Limb (tissue), 2 donors: Measurements from ENCODE around the gene MMAB.
A peak's percentile ranks its signal among the peaks of the same experiment; 100 is the strongest.

Source experiments
- DNase-seq, 2 donors: peaks; one replicate each; pipeline ENCODE4 v3.0.0-alpha.2; 2016; ENCODE audit errors: extremely low spot score in 2 of 2

Gene MMAB

GRCh38 chr12:109540526-109541412 lies 32.5 kb downstream of the MMAB start:
- no peak for DNase-seq

DNA sequence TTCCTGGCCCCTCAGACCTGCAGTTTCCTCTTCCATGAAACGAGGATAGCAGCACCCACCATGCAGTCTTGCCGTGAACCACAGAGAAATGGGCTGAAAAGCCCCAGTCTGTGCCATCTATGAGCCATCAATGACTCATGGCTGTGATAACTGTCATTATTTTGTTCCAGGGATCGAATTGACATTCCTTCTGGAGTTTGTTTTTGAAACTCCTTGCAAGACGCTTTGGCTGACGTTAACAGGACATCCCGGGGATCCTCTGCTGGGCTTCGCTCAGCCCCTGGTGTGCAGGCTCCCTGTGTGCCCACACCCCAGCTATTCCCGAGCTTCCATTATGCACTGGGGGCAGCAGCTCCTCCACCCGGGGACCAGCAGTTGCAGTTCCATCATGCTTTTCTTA lies 33.8 kb downstream of the MMAB start:
- DNase-seq: no peak

GRCh38 chr12:109538191-109538863 lies 35.0 kb downstream of the MMAB start:
- DNase-seq: no peak

GRCh38 chr12:109537136-109537535 lies 36.2 kb downstream of the MMAB start:
- no peak for DNase-seq

GRCh38 chr12:109535863-109536250 lies 37.4 kb downstream of the MMAB start:
- DNase-seq: no peak

DNA sequence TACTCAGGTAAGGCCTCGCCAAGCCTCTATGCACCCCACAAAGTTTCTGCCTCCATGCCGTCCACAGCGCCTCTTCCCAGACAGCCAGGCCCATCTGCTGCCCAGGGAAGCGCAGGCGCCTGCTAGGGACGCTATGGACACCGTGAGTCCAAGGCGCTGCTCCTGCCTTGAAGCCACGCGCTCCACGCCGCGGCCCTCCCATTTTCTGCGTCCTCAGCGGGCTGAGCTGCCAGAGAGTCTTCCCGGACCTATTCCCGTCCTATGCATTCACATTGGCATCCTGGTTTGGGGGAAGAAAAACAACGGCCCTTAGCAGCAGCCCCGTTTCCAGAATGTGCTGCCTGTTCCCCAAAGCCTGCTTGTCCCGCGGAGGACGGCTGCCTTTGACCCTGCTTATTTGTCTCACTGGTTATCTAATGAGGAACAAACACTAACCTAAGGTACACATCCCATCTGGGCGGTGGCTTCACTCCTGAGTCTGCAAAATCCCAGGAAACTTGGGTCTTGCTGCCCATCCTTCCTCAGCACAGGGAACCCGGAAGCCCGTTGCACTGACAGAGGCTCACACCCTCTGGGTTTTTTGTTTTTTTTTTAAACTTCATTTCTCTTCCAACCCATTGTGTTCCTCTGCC lies 38.0 kb downstream of the MMAB start:
- DNase-seq: no peak

GRCh38 chr12:109534456-109534855 lies 38.8 kb downstream of the MMAB start:
- DNase-seq: no peak

DNA sequence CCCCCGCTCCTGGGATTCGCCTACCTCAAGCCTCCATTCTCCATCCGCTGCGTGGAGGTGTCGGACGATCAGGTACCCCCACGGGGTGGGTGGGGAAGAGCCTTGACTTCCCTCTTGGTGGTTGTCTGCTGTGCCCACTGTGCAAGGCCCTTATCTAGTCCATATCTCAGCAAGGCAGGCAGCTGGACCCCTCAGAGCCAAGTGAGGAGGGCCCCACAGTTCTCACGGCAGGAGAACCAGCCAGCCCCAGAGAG lies 39.9 kb downstream of the MMAB start:
- DNase-seq: no peak

- no peak for DNase-seq
These were observed 40.4 kb downstream of the MMAB start for GRCh38 chr12:109532721-109533486.

DNA sequence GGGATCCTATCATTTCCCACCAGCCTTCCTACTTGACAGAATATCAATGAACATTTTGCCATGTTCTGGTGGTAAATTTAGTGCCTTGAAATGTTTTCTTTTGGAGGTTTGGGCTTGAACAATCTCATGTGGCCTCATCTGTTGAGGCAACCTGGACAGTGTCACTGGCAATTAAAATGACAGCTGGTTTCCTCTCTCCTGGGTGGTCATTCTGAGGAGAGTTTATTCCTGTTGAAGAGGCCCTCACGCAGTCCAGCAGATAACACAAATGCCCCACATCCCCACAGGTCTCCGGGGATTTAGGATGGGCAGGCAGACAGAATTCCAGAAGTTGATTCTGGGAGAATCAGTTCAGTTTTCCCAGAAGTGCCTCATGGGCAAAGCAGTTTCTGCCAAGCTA lies 41.9 kb downstream of the MMAB start:
- no peak for DNase-seq

GRCh38 chr12:109529691-109530640 lies 43.3 kb downstream of the MMAB start:
- DNase-seq: peak in 1 of 2 donors; percentile 18

DNA sequence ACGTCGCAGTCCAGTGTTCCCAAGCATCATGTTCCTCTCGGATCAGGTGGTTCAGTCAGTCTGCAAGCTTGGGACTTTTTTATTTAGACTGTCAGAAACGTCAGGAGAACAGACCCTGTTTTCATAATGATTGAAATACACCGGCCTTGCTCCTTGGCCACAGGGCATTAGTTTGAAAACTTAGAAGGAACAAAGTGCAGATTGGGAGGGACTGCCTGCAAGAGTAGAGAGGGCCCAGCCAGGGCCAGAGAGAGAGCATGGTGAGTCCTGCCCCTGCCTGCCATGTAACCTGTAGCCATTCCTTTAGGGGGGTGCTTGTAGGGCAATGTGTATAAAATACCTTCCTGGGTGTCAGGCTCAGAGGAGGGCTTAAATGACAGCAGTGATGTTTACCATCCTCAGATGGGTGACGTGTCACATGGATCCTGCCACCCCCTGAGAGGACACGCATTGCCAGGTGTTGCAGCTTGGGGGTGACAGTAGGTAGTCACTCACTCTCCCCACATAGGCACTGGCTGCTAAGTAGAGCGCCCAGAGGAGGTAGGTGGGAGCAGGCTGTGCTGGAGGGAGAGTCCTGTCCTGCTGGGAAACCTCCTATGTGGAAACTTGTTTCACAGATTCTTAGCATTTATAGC lies 45.7 kb downstream of the MMAB start:
- DNase-seq: no peak

DNA sequence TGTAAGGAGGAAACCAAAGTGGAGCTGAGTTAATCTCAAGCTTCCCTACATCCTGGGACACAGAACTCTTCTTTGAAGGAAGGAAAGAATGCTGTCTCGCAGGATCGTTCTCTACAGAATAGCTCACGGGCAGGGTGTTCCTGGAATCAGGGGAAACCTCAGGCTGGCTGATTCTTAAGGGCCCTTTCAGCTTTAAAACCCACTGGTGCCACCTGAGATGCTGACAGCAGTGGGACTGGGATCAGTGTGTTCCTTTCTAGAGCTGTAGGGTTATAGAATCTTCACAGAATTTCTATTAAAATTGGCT lies 48.1 kb downstream of the MMAB start:
- DNase-seq: no peak

DNA sequence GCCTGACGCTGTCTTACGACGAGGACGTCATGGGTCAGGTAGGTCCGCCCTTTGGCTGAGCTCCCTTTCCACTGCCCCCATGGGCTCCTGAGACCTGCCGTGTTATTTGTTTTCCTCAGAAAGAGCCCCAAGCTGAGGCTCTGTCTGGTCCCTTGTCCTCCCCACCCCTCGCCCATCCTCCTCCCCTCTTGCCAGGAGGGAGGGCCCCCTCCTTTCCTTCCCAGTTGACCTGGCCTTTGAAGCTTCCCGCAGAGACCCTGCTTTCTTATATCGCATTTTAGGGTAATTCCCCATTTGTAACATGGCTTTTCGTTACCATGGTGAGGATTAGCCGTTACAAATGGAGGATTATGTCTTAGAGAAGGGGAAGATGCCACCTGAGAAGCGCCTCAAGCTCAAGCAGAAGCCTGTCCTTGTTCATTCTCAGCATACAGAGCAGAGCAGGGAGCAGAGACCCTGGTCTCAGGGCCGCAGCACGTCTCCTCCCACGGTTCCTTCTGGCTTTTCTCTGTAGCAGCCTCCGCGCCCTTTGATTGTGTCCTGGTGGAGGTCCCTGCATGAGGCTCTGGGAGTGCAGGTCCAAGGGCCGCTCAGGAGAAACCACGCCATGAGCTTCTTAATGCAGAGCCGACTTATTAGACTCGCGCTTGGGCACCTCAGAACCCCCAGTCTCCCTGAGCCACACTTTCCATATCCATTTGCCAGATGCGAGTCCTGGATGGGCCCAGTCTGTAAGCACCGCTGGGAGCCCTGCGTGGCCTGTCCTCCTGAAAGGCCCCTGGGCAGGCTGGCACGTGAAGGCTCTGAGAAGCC lies 48.6 kb downstream of the MMAB start:
- no peak for DNase-seq

DNA sequence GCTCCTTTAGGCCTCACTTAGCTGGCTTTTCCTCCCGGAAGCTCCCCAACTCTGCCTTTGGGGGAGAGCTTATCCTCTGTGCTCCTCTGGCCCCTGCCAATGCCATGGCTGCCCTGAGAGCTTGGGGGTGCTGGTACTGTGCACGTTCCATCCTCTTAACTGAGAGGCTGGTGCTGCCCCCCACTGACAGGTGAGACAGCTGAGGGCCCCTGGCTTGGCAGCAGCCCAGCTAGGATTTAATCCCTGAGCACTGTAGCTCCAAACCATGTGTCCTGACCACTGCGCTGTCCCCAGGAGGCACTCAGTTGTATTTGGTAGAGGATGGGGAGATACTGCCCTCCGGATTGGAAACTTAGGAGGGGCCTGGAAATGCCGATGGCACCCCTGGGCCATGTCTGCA lies 49.8 kb downstream of the MMAB start:
- DNase-seq: no peak

DNA sequence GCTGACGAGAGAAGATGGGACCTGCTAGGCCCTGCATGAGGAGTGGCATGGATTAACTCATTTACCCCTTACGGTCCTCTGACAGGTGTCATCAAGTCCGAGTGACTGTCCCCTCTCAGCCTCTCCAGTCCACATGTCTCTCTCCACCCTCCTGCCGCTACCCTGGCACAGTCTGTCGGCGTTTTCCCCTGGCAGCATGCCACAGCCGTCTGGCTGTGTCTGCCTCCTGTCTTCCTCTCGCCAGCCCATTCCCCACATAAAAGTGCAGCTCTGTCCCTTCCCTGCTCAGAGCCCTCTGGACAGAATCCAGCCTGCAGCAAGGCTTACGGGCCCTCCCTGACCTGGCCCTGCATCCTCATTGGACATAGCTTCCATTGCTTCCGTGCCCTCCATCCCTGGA lies 50.2 kb downstream of the MMAB start:
- DNase-seq: peak in 1 of 2 donors; percentile 49

DNA sequence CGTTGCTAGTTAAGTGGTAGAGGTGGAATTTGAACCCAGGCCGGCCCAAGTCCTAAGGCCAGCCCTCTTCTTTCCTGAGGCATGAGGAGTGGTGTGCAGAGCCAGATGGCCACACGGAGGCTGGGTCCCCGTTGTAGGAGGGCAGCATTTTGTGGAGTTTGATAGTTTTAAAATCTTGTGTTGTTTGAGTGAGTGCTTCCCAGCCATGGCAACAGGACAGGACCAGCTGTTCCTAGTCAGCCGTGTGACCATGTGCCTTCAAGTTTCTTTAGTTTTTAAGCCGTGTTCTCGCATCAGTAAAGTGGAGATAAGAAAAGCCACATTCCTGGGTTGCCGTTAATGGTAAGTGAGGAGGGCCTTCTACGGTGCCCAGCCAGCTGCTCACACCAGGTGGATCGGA lies 51.5 kb downstream of the MMAB start:
- peak in 1 of 2 donors; percentile 14 for DNase-seq

DNA sequence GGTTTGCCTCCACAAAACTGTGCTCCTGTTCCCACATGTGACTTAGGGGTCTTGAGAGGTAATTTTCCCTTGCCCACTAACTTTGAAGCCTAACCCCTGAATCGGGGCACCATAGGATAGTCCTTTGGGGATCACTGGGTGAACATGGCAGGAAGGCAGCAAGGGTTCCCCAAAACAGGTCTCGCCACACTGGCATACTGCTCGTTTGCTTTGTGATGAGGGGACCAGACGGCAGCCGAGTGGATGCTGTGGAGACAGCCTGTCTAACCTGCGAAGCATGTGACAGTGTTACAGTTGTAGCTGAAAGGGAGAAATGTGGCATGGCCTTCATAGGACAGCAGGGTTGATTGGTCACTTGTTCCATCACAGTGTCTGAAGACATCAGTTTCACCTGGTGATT lies 53.5 kb downstream of the MMAB start:
- no peak for DNase-seq

DNA sequence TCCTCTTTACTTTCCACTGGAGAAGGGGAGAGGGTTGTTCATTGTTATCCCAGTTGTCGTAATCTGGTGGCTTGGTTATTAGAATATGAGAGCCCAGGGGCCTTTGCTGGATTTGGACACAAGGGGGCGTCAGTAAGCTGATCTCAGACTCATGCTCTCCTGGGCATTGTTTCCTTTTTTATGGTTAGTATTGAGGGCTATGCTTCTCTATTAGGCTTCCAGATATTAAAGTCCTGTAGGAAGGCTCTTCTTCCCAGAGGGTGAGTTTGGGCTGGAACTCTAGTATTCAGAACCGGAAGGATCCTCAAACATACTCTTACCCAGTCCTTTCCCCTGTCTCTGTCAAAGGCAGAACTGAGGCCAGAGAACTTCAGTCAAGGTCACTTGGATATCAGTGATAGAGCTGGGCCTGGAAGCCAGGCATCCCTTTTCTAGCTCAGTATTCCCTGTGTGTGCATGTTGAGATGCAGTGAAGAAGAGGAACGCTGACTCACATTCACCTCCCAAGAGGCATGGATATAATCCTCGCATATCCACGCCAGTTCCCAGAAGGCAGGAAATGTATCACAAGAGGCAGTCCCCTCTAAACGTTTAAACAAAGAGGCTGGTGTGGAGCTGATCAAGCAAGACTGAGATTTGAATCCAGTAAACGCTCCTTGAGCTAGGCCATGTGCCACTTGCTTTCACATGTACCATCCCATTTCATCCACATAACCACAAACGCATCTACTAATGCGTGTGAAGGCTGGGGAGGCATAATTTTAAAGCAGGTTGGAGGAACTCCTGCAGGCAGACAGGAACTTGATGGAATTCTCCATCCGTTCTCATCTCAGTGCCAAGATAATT lies 54.3 kb downstream of the MMAB start:
- peak; percentile 40 to 80 for DNase-seq
